Fibroblast of mammary gland (primary cell): ENCODE results near the gene SCN9A.

Experiments used
- DNase-seq: peaks from one replicate; pipeline ENCODE4 v3.0.0-alpha.2; 2010; ENCODE audit warnings: low read depth
- H3K4me3 ChIP-seq: 2 replicates; pipeline ENCODE4 v1.5.1; 2011; ENCODE audit warnings: low read depth, mild to moderate bottlenecking, low read length, moderate library complexity; ENCODE audit not compliant: control insufficient read depth
- TF ChIP-seq, protein P1 (sequence below): conservative IDR thresholded peaks from 2 replicates; pipeline ENCODE4 v1.5.1; 2011; ENCODE audit warnings: low read depth, low read length, inconsistent platforms; ENCODE audit not compliant: control insufficient read depth, insufficient read depth

Gene SCN9A

GRCh38 chr2:166152064-166152463 lies 223.7 kb downstream of the SCN9A start:
- no peak overlapping the region for H3K4me3 ChIP-seq
- TF ChIP-seq, protein P1, sequence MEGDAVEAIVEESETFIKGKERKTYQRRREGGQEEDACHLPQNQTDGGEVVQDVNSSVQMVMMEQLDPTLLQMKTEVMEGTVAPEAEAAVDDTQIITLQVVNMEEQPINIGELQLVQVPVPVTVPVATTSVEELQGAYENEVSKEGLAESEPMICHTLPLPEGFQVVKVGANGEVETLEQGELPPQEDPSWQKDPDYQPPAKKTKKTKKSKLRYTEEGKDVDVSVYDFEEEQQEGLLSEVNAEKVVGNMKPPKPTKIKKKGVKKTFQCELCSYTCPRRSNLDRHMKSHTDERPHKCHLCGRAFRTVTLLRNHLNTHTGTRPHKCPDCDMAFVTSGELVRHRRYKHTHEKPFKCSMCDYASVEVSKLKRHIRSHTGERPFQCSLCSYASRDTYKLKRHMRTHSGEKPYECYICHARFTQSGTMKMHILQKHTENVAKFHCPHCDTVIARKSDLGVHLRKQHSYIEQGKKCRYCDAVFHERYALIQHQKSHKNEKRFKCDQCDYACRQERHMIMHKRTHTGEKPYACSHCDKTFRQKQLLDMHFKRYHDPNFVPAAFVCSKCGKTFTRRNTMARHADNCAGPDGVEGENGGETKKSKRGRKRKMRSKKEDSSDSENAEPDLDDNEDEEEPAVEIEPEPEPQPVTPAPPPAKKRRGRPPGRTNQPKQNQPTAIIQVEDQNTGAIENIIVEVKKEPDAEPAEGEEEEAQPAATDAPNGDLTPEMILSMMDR = no peak
- DNase-seq = no peak

DNA sequence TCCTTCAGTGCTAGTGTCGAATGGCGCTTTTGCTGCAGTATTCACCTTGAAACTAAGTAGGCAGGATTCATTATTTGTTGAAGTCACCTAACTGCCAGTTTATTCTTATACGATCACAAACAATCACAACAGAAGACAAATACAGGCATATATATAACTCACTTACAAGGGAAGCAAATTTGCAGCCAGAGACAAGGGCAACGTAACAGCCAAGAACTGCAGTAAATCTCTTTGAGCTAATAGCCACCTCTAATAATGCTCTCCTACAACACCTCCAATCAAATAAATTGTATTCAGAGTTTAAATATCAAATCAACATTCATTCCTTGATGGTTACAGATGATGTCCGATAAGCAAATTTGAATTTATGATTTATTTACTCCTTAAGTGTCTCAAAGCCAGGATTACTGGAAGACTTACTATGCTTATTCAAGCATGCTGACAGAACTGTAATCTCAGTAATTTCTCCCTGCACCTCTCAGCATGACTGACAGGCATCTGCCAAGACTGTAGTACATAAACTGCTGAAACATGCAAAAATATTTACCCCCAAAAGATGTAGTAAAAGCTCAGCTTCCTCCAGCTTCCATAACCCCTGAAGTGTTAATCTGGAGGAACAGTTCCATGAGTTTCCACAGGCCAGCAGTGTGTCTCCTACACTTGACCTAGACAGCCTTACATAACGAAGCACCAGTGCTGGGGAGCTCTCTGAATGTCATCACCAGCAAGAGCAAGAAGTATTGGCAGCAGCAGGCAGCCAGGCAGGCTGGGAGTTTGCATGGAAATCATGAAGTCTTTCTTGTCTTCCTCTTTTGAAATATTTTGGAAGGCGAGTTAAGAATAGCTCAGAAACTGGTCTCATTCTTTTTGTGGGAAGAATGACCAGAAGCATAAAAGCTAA lies 227.0 kb downstream of the SCN9A start:
- no peak for DNase-seq
- TF ChIP-seq, protein P1 = no peak
- H3K4me3 ChIP-seq = no peak overlapping the region

DNA sequence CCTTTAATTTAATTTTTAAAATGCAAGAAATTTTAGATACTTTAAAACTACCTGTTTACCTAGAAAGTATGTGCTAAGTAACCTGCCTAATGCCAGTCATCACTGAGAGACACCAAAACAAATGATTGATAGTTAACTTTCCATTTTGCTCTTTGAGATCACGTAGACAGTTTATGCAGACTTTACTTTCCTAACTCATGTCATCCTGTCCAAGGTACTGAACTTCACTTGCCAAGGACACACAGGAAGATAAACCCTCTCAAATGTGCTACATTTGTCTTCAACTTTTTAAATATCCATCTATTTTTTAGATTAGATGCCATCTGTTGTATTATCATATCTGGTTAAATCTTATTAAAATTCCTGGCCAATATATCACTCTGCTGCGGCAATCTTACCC lies 227.9 kb downstream of the SCN9A start:
- H3K4me3 ChIP-seq = no peak overlapping the region
- TF ChIP-seq, protein P1 = no peak
- DNase-seq = no peak
